ENCODE results near the gene C19orf81.

DNA sequence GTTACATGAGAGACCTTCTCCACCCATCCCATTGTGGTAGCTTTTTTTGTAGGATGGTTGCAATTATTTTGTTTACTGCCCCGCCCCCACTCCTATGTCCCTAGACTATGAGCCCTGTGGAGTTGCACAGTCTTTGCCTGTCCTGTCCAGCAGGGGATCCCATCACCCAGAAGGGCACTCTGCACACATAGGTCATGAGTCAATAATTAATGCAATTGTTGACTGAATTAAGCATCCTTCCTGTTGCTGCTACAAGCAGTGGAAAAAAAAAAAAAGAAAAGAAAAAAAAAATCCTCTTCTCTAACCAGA, 14.2 kb downstream of the C19orf81 start:
- TF ChIP-seq, protein P1, sequence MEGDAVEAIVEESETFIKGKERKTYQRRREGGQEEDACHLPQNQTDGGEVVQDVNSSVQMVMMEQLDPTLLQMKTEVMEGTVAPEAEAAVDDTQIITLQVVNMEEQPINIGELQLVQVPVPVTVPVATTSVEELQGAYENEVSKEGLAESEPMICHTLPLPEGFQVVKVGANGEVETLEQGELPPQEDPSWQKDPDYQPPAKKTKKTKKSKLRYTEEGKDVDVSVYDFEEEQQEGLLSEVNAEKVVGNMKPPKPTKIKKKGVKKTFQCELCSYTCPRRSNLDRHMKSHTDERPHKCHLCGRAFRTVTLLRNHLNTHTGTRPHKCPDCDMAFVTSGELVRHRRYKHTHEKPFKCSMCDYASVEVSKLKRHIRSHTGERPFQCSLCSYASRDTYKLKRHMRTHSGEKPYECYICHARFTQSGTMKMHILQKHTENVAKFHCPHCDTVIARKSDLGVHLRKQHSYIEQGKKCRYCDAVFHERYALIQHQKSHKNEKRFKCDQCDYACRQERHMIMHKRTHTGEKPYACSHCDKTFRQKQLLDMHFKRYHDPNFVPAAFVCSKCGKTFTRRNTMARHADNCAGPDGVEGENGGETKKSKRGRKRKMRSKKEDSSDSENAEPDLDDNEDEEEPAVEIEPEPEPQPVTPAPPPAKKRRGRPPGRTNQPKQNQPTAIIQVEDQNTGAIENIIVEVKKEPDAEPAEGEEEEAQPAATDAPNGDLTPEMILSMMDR (IDR thresholded peaks at IDR 0.05), result no peak
- TF ChIP-seq POLR2A (IDR thresholded peaks at IDR 0.05), result no peak

Data from upper lobe of left lung (tissue), 4 donors.